ENCODE measurements around the gene CD300E.

CD300E gene

DNA sequence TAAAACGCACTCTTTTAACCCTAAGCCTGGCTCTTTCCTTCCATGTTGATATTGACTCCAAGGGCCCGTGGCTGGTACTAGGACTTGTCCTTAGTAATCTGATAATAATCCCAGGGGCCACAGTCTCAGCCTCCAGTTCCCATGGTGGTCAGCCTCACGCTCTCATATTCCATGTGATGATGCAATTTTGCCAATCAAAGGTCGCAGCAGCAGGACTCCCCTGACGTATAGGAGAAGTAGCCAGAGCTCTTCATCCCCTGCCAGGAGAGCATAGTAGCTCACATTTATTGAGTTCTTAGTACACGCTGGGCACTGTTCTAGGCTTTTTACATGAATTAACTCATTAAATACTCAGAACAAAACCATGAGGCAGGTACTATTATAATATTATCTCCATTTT, 46.8 kb upstream of the CD300E start:
- TF ChIP-seq TCF4 (CRISPR knock-in tag; IDR thresholded peaks at IDR 0.05; ENCODE audit: borderline replicate concordance) (no peak), PPARA (CRISPR knock-in tag; IDR thresholded peaks at IDR 0.05; ENCODE audit: borderline replicate concordance) (no peak), RARB (CRISPR knock-in tag; IDR thresholded peaks at IDR 0.05) (no peak), TOX (CRISPR knock-in tag; IDR thresholded peaks at IDR 0.05; ENCODE audit: borderline replicate concordance) (no peak), ZNF70 (CRISPR knock-in tag; IDR thresholded peaks at IDR 0.05) (no peak), GLIS3 (CRISPR knock-in tag; IDR thresholded peaks at IDR 0.05) (no peak), ZFP30 (CRISPR knock-in tag; IDR thresholded peaks at IDR 0.05) (no peak), BACH2 (CRISPR knock-in tag; IDR thresholded peaks at IDR 0.05; ENCODE audit: borderline replicate concordance) (no peak), CSDC2 (CRISPR knock-in tag; IDR thresholded peaks at IDR 0.05) (no peak), ARNTL (CRISPR knock-in tag; IDR thresholded peaks at IDR 0.05; ENCODE audit: borderline replicate concordance, low read depth) (no peak), ZNF8 (CRISPR knock-in tag; IDR thresholded peaks at IDR 0.05) (no peak), TSHZ2 (CRISPR knock-in tag; IDR thresholded peaks at IDR 0.05) (no peak), ZFP3 (CRISPR knock-in tag; IDR thresholded peaks at IDR 0.05) (no peak)
- TF ChIP-seq, protein P1, sequence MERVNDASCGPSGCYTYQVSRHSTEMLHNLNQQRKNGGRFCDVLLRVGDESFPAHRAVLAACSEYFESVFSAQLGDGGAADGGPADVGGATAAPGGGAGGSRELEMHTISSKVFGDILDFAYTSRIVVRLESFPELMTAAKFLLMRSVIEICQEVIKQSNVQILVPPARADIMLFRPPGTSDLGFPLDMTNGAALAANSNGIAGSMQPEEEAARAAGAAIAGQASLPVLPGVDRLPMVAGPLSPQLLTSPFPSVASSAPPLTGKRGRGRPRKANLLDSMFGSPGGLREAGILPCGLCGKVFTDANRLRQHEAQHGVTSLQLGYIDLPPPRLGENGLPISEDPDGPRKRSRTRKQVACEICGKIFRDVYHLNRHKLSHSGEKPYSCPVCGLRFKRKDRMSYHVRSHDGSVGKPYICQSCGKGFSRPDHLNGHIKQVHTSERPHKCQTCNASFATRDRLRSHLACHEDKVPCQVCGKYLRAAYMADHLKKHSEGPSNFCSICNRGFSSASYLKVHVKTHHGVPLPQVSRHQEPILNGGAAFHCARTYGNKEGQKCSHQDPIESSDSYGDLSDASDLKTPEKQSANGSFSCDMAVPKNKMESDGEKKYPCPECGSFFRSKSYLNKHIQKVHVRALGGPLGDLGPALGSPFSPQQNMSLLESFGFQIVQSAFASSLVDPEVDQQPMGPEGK (CRISPR knock-in tag; IDR thresholded peaks at IDR 0.05; ENCODE audit: borderline replicate concordance): no peak
- TF ChIP-seq, protein P2, sequence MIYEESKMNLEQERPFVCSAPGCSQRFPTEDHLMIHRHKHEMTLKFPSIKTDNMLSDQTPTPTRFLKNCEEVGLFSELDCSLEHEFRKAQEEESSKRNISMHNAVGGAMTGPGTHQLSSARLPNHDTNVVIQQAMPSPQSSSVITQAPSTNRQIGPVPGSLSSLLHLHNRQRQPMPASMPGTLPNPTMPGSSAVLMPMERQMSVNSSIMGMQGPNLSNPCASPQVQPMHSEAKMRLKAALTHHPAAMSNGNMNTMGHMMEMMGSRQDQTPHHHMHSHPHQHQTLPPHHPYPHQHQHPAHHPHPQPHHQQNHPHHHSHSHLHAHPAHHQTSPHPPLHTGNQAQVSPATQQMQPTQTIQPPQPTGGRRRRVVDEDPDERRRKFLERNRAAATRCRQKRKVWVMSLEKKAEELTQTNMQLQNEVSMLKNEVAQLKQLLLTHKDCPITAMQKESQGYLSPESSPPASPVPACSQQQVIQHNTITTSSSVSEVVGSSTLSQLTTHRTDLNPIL (CRISPR knock-in tag; IDR thresholded peaks at IDR 0.05; ENCODE audit: low read depth): no peak
- TF ChIP-seq, protein P3, sequence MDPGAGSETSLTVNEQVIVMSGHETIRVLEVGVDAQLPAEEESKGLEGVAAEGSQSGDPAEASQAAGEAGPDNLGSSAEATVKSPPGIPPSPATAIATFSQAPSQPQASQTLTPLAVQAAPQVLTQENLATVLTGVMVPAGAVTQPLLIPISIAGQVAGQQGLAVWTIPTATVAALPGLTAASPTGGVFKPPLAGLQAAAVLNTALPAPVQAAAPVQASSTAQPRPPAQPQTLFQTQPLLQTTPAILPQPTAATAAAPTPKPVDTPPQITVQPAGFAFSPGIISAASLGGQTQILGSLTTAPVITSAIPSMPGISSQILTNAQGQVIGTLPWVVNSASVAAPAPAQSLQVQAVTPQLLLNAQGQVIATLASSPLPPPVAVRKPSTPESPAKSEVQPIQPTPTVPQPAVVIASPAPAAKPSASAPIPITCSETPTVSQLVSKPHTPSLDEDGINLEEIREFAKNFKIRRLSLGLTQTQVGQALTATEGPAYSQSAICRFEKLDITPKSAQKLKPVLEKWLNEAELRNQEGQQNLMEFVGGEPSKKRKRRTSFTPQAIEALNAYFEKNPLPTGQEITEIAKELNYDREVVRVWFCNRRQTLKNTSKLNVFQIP (CRISPR knock-in tag; IDR thresholded peaks at IDR 0.05; ENCODE audit: borderline replicate concordance, low read depth): no peak
- ATAC-seq: no peak

GRCh38 chr17:74663561-74663960, 40.0 kb upstream of the CD300E start:
- ATAC-seq: no peak
- TF ChIP-seq PPARA (CRISPR knock-in tag; IDR thresholded peaks at IDR 0.05; ENCODE audit: borderline replicate concordance): no peak
- no peak for TF ChIP-seq ISL1 (CRISPR knock-in tag; IDR thresholded peaks at IDR 0.05)
- no peak for TF ChIP-seq ZNF70 (CRISPR knock-in tag; IDR thresholded peaks at IDR 0.05)
- no peak for TF ChIP-seq TCF4 (CRISPR knock-in tag; IDR thresholded peaks at IDR 0.05; ENCODE audit: borderline replicate concordance)

DNA sequence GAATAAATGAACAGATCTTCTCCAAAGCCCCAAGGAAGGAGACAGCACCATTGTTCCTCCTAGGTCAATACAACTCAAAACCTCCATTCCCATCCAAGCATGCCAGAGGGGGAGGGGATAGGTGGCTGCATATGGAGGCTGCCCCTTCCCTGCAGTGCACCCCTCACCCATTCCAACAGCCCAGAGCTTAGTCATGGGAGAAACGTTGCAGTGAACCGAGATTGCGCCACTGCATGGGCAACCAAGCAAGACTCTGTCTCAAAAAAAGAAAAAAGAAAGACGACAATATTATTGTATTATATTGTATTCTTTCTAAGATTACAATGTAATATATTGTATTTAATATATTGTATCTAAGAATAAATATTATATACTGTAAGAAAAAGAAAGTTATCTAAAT, 36.4 kb upstream of the CD300E start:
- ATAC-seq: no peak
- TF ChIP-seq, protein P1 (CRISPR knock-in tag; IDR thresholded peaks at IDR 0.05; ENCODE audit: borderline replicate concordance): no peak
- TF ChIP-seq OSR1 (CRISPR knock-in tag; IDR thresholded peaks at IDR 0.05) (no peak), BACH2 (CRISPR knock-in tag; IDR thresholded peaks at IDR 0.05; ENCODE audit: borderline replicate concordance) (no peak), ZFP30 (CRISPR knock-in tag; IDR thresholded peaks at IDR 0.05) (no peak), GLIS3 (CRISPR knock-in tag; IDR thresholded peaks at IDR 0.05) (no peak), SNAI2 (CRISPR knock-in tag; IDR thresholded peaks at IDR 0.05) (no peak), ZC3H10 (CRISPR knock-in tag; IDR thresholded peaks at IDR 0.05) (no peak), RARB (CRISPR knock-in tag; IDR thresholded peaks at IDR 0.05) (no peak), CSDC2 (CRISPR knock-in tag; IDR thresholded peaks at IDR 0.05) (no peak), ZFP3 (CRISPR knock-in tag; IDR thresholded peaks at IDR 0.05) (no peak), TCF4 (CRISPR knock-in tag; IDR thresholded peaks at IDR 0.05; ENCODE audit: borderline replicate concordance) (no peak), ZNF565 (CRISPR knock-in tag; conservative IDR thresholded peaks at IDR 0.05; ENCODE audit: low read depth) (no peak)
- TF ChIP-seq, protein P4, sequence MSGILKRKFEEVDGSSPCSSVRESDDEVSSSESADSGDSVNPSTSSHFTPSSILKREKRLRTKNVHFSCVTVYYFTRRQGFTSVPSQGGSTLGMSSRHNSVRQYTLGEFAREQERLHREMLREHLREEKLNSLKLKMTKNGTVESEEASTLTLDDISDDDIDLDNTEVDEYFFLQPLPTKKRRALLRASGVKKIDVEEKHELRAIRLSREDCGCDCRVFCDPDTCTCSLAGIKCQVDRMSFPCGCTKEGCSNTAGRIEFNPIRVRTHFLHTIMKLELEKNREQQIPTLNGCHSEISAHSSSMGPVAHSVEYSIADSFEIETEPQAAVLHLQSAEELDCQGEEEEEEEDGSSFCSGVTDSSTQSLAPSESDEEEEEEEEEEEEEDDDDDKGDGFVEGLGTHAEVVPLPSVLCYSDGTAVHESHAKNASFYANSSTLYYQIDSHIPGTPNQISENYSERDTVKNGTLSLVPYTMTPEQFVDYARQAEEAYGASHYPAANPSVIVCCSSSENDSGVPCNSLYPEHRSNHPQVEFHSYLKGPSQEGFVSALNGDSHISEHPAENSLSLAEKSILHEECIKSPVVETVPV (CRISPR knock-in tag; IDR thresholded peaks at IDR 0.05): no peak
- TF ChIP-seq, protein P2 (CRISPR knock-in tag; IDR thresholded peaks at IDR 0.05; ENCODE audit: low read depth): no peak
- TF ChIP-seq, protein P3 (CRISPR knock-in tag; IDR thresholded peaks at IDR 0.05; ENCODE audit: borderline replicate concordance, low read depth): no peak

Data from SK-N-SH treated with all-trans-retinoic acid at 6 μM for 48 hours (cell line).